AG10803 (cell line): ENCODE results near the gene H1-8.

ENCODE experiments used
- DNase-seq: peaks from one replicate; pipeline ENCODE4 v3.0.0; 2010; ENCODE audit warnings: low read depth
- H3K4me3 ChIP-seq: 2 replicates; pipeline ENCODE4 v1.5.1; 2011; ENCODE audit warnings: mild to moderate bottlenecking, low read length, control low read depth
- CTCF ChIP-seq: conservative IDR thresholded peaks from 2 replicates; pipeline ENCODE4 v1.5.1; 2011; ENCODE audit warnings: mild to moderate bottlenecking, low read length, control low read depth, inconsistent platforms

Gene H1-8

GRCh38 chr3:129530821-129531220, 12.2 kb upstream of the H1-8 start:
- DNase-seq: no peak
- H3K4me3 ChIP-seq: no peak overlapping the region
- no peak for TF ChIP-seq CTCF

GRCh38 chr3:129531699-129532098, 11.3 kb upstream of the H1-8 start:
- TF ChIP-seq CTCF: no peak
- no peak overlapping the region for H3K4me3 ChIP-seq
- DNase-seq: no peak

GRCh38 chr3:129532261-129532660, 10.7 kb upstream of the H1-8 start:
- no peak for TF ChIP-seq CTCF
- DNase-seq: no peak
- no peak overlapping the region for H3K4me3 ChIP-seq

- DNase-seq: no peak
- TF ChIP-seq CTCF: no peak
- no peak overlapping the region for H3K4me3 ChIP-seq
Observed at GRCh38 chr3:129533406-129533805, 9.6 kb upstream of the H1-8 start.

GRCh38 chr3:129534428-129535027, 8.4 kb upstream of the H1-8 start:
- no peak for TF ChIP-seq CTCF
- H3K4me3 ChIP-seq: no peak overlapping the region
- no peak for DNase-seq

- no peak for TF ChIP-seq CTCF
Observed at GRCh38 chr3:129535075-129535474, 7.9 kb upstream of the H1-8 start.

GRCh38 chr3:129536374-129536667, 6.7 kb upstream of the H1-8 start:
- TF ChIP-seq CTCF: no peak
- H3K4me3 ChIP-seq: no peak overlapping the region
- DNase-seq: no peak

More at GRCh38 chr3:129535075-129535474, 7.9 kb upstream of the H1-8 start:
- DNase-seq: no peak
- H3K4me3 ChIP-seq: no peak overlapping the region
